Stimulated activated CD4-positive, alpha-beta T cell treated with anti-CD3 and anti-CD28 coated beads, Interleukin-2, amount 100 ng/mL, for 4 hours (primary cell): Measurements from ENCODE around the gene C6orf120.

Source experiments
- DNase-seq: peaks from one replicate; pipeline ENCODE4 v3.0.0-alpha.2; 2020; ENCODE audit warnings: low read depth

Gene C6orf120

GRCh38 chr6:169725125-169726048 is 23.5 kb downstream of the C6orf120 start:
- no peak for DNase-seq

- no peak for DNase-seq
Measured at GRCh38 chr6:169726049-169726400, 24.1 kb downstream of the C6orf120 start.

- DNase-seq = no peak
Measured at GRCh38 chr6:169726963-169727362, 25.0 kb downstream of the C6orf120 start.

GRCh38 chr6:169729961-169730360 is 28.0 kb downstream of the C6orf120 start:
- DNase-seq = no peak

- DNase-seq = no peak
Measured at GRCh38 chr6:169738204-169738975, 36.5 kb downstream of the C6orf120 start.

- no peak for DNase-seq
Measured at GRCh38 chr6:169738976-169739529, 37.1 kb downstream of the C6orf120 start.

- DNase-seq = no peak
Measured at GRCh38 chr6:169741344-169741743, 39.4 kb downstream of the C6orf120 start.

GRCh38 chr6:169745405-169745804 is 43.5 kb downstream of the C6orf120 start:
- DNase-seq = no peak

- DNase-seq = no peak
Measured at GRCh38 chr6:169746556-169746955, 44.6 kb downstream of the C6orf120 start.

- peak; percentile 92 for DNase-seq
Measured at GRCh38 chr6:169751242-169752073, 49.5 kb downstream of the C6orf120 start, which contains the start of the genes DYNLT2 and ERMARD. Gene DYNLT2 (minus strand): TSS chr6:169751572. CDS start chr6:169751458, 114 bp downstream. Gene ERMARD (plus strand): TSS chr6:169751622. CDS start chr6:169751658, 36 bp downstream.

GRCh38 chr6:169752074-169752623 is 50.2 kb downstream of the C6orf120 start:
- DNase-seq = no peak
